K562 (cell line): ENCODE measurements around the gene TBX6. TPM values are rescaled to one million over a fixed set of nuclear protein-coding genes. Genes with fewer than 3 reads are reported as not detected.

ENCODE experiments used
- BACH1 ChIP-seq: fragments of 200-800 bp; sonication (Bioruptor generic); IDR thresholded peaks from 2 replicates; pipeline ENCODE4 v1.6.1; 2016; ENCODE audit warnings: missing genetic modification characterization, missing compliant biosample characterization
- BCOR ChIP-seq: fragments of 450-650 bp; IDR thresholded peaks from 2 replicates; pipeline ENCODE4 v1.6.1; 2016
- BRF1 ChIP-seq: IDR thresholded peaks from 3 replicates; pipeline ENCODE4 v1.6.1; 2011; ENCODE audit warnings: borderline replicate concordance, mild to moderate bottlenecking; ENCODE audit not compliant: insufficient read length; ENCODE audit errors: extremely low read depth
- ELF4 ChIP-seq: fragments of 450-650 bp; formaldehyde crosslinking; IDR thresholded peaks from 2 replicates; pipeline ENCODE4 v1.4.0; 2022; ENCODE audit warnings: missing genetic modification characterization
- GABPB1 ChIP-seq: sonication (generic); formaldehyde crosslinking; IDR thresholded peaks from 2 replicates; pipeline ENCODE4 v1.8.0; 2022; ENCODE audit warnings: mild to moderate bottlenecking, missing genetic modification reagents
- GATAD2A ChIP-seq: fragments of 450-650 bp; IDR thresholded peaks from 2 replicates; pipeline ENCODE4 v1.6.1; 2017
- HMGN3 ChIP-seq: IDR thresholded peaks from 2 replicates; pipeline ENCODE4 v1.6.1; 2011; ENCODE audit warnings: borderline replicate concordance, low read depth, mild to moderate bottlenecking, mixed read lengths, low read length; ENCODE audit not compliant: insufficient read length; ENCODE audit errors: extremely low read depth
- KDM1A ChIP-seq, 2 experiments: fragments of 450-650 bp; IDR thresholded peaks; 2 replicates each; pipeline ENCODE4 v1.6.1; 2016; ENCODE audit warnings: mild to moderate bottlenecking in 2 of 2
- KDM4B ChIP-seq, 2 experiments: fragments of 450-650 bp in 1 of 2; sonication (generic) in 1 of 2; IDR thresholded peaks; 2 replicates each; pipeline ENCODE4 v1.6.1; 2016 to 2017; ENCODE audit warnings: borderline replicate concordance in 2 of 2, antibody characterized with exemption in 1 of 2, low read depth in 1 of 2, mild to moderate bottlenecking in 1 of 2
- NFE2 ChIP-seq: IDR thresholded peaks from 2 replicates; pipeline ENCODE4 v1.6.1; 2014; ENCODE audit warnings: antibody characterized with exemption, low read depth
- NRF1 ChIP-seq, 2 experiments: fragments of 450-650 bp; IDR thresholded peaks in 1 of 2; conservative IDR thresholded peaks in 1 of 2; 2 replicates each; pipeline ENCODE4 v1.6.1; 2014; ENCODE audit warnings: mild to moderate bottlenecking in 2 of 2
- PATZ1 ChIP-seq: fragments of 250-450 bp; sonication (Bioruptor Pico); IDR thresholded peaks from 2 replicates; pipeline ENCODE4 v1.5.0; 2020; ENCODE audit warnings: mild to moderate bottlenecking, borderline replicate concordance
- PHB2 ChIP-seq: fragments of 450-650 bp; IDR thresholded peaks from 2 replicates; pipeline ENCODE4 v1.6.1; 2017; ENCODE audit warnings: low read depth
- PHF20 ChIP-seq: fragments of 450-650 bp; IDR thresholded peaks from 2 replicates; pipeline ENCODE4 v1.6.1; 2018; ENCODE audit not compliant: partially characterized antibody
- POLR2A ChIP-seq: fragments of 450-650 bp; conservative IDR thresholded peaks from 2 replicates; pipeline ENCODE4 v1.6.1; 2016
- PRPF4 ChIP-seq: fragments of 200-400 bp; formaldehyde crosslinking; IDR thresholded peaks from one replicate; pipeline ENCODE4 v1.6.1; 2017; ENCODE audit warnings: low read length, low read depth, mild to moderate bottlenecking; ENCODE audit not compliant: insufficient read depth, poor library complexity, severe bottlenecking
- SMAD4 ChIP-seq: fragments of 250-450 bp; sonication (Bioruptor Pico); conservative IDR thresholded peaks from 2 replicates; pipeline ENCODE4 v1.8.0; 2021; ENCODE audit warnings: inconsistent platforms, mild to moderate bottlenecking, moderate library complexity
- THRA ChIP-seq: fragments of 450-650 bp; IDR thresholded peaks from 2 replicates; pipeline ENCODE4 v1.6.1; 2017; ENCODE audit warnings: mild to moderate bottlenecking, moderate library complexity
- ZBTB1 ChIP-seq: sonication (generic); formaldehyde crosslinking; IDR thresholded peaks from 2 replicates; pipeline ENCODE4 v1.8.1; 2023; ENCODE audit warnings: missing genetic modification reagents, low read depth, mild to moderate bottlenecking, borderline replicate concordance
- ZBTB2 ChIP-seq: fragments of 450-650 bp; IDR thresholded peaks from 2 replicates; pipeline ENCODE4 v1.6.1; 2016; ENCODE audit warnings: antibody characterized with exemption
- ZC3H8 ChIP-seq: fragments of 450-650 bp; IDR thresholded peaks from 2 replicates; pipeline ENCODE4 v1.6.1; 2017
- ZNF212 ChIP-seq: fragments of 450-650 bp; formaldehyde crosslinking; IDR thresholded peaks from 2 replicates; pipeline ENCODE4 v1.4.0; 2020; ENCODE audit warnings: mild to moderate bottlenecking
- ZNF449 ChIP-seq: fragments of 250-450 bp; sonication (Bioruptor Pico); IDR thresholded peaks from 2 replicates; pipeline ENCODE4 v1.8.0; 2022; ENCODE audit warnings: moderate library complexity, mild to moderate bottlenecking, inconsistent platforms
- ZNF830 ChIP-seq: fragments of 250-450 bp; sonication (Bioruptor Pico); IDR thresholded peaks from 2 replicates; pipeline ENCODE4 v1.5.0; 2021; ENCODE audit warnings: mild to moderate bottlenecking
- polyA plus RNA-seq, 8 experiments: library from polyadenylated mRNA; depleted of rRNA in 4 of 8; stranded (reverse) in 5 of 8; unstranded in 3 of 8; fragments of >200 nt; fragmentation: Nextera tagmentation in 2 of 8; fragmentation: Illumina TruSeq in 1 of 8; extraction: Ambion mirVana in 2 of 8; extraction: Trizol in 1 of 8; gene quantifications; 2 replicates each; pipeline versions ENCODE4 v1.2.1 to v1.2.3, GENCODE V29; 2011 to 2014; ENCODE audit warnings: inconsistent platforms in 1 of 8, missing spikeins in 1 of 8
- total RNA-seq, 7 experiments: library from RNA; depleted of rRNA in 6 of 7; stranded (reverse); fragments of >200 nt in 6 of 7; fragmentation: Illumina TruSeq in 2 of 7; extraction: Trizol in 2 of 7; gene quantifications; 2 replicates each; pipeline versions ENCODE4 v1.2.1 to v1.2.3, GENCODE V29; 2011 to 2021; ENCODE audit warnings: low replicate concordance in 1 of 7

Gene TBX6
- total and polyA plus RNA-seq, 9 of the 15 experiments (the other 6 are each of a cell fraction or from before 2014, with no cell fraction given), result 0.07 to 0.58 (median 0.11) TPM; not detected in 2

GRCh38 chr16:30096105-30096861 lies 4.6 kb upstream of the TBX6 start, which contains the start of gene YPEL3 (continued):
- TF ChIP-seq ZNF449 (CRISPR knock-in tag), result 0 out of 2 replicates have a peak, but pooled peaks have one; percentile 42
- TF ChIP-seq PHB2, result no peak
- TF ChIP-seq NRF1 (conservative IDR thresholded peaks at IDR 0.05 in 1 of 2, IDR thresholded peaks at IDR 0.05 in 1 of 2), result peak; percentile 90 to 91
- 0 out of 2 replicates have a peak, but pooled peaks have one; percentile 40 for TF ChIP-seq ZBTB1 (CRISPR knock-in tag)
- no peak for TF ChIP-seq ELF4 (CRISPR knock-in tag)
- TF ChIP-seq THRA, result no peak
- TF ChIP-seq KDM4B (IDR thresholded peaks at IDR 0.05; ENCODE audit: borderline replicate concordance in 2 of 2, low read depth in 1 of 2), result no peak
- no peak for TF ChIP-seq BACH1 (tag)
- TF ChIP-seq BCOR, result no peak
- TF ChIP-seq GATAD2A, result no peak
- TF ChIP-seq NFE2, result no peak
- TF ChIP-seq PHF20, result peak; percentile 84
- no peak for TF ChIP-seq KDM1A (IDR thresholded peaks at IDR 0.05)
- TF ChIP-seq BRF1, result no peak
- TF ChIP-seq ZBTB2, result no peak
- peak; percentile 71 for TF ChIP-seq POLR2A
- TF ChIP-seq GABPB1 (CRISPR knock-in tag), result peak; percentile 70
- TF ChIP-seq ZNF830, result no peak
- peak; percentile 77 for TF ChIP-seq HMGN3
- peak; percentile 61 for TF ChIP-seq SMAD4 (CRISPR knock-in tag)
- TF ChIP-seq ZNF212 (CRISPR knock-in tag), result no peak
- no peak for TF ChIP-seq PATZ1 (CRISPR knock-in tag)
- TF ChIP-seq ZC3H8, result no peak
- TF ChIP-seq PRPF4, result peak; percentile 55
